Small intestine (tissue), 7 donors: ENCODE data around the gene TNFSF12. TPM values are rescaled to one million over a fixed set of nuclear protein-coding genes. Genes with fewer than 3 reads are reported as not detected.

Source experiments
- DNase-seq, 2 donors: peaks; one replicate each; pipeline versions ENCODE4 v3.0.0 to v3.0.0-alpha.2; 2013
- FAIRE-seq: peaks from 2 replicates; lab custom pipeline; 2012; peaks lifted over from hg19 to GRCh38; lab: Jason Lieb, UNC
- H3K27ac ChIP-seq, 3 donors: one replicate each; pipeline ENCODE4 v1.5.1; 2013; ENCODE audit warnings: low read length in 2 of 3, mild to moderate bottlenecking in 2 of 3, control low read depth in 1 of 3, inconsistent platforms in 1 of 3, low read depth in 1 of 3, moderate library complexity in 1 of 3
- H3K27me3 ChIP-seq, 3 donors: one replicate each; pipeline ENCODE4 v1.6.1; 2013; ENCODE audit warnings: low read length in 3 of 3, inconsistent platforms in 1 of 3; ENCODE audit not compliant: control insufficient read depth in 3 of 3, insufficient read depth in 3 of 3
- H3K36me3 ChIP-seq, 3 donors: one replicate each; pipeline ENCODE4 v1.6.1; 2013; ENCODE audit warnings: low read length in 3 of 3, inconsistent platforms in 1 of 3, low read depth in 1 of 3, mild to moderate bottlenecking in 1 of 3, moderate library complexity in 1 of 3; ENCODE audit not compliant: control insufficient read depth in 3 of 3, insufficient read depth in 2 of 3
- H3K4me1 ChIP-seq, 3 donors: one replicate each; pipeline ENCODE4 v1.6.1; 2013; ENCODE audit warnings: low read length in 2 of 3, inconsistent platforms in 1 of 3, low read depth in 1 of 3, mild to moderate bottlenecking in 1 of 3, moderate library complexity in 1 of 3; ENCODE audit not compliant: control insufficient read depth in 3 of 3, insufficient read depth in 2 of 3
- H3K4me3 ChIP-seq, 3 donors: one replicate each; pipeline ENCODE4 v1.5.1; 2013; ENCODE audit warnings: low read length in 3 of 3, control low read depth in 1 of 3, inconsistent platforms in 1 of 3, low read depth in 1 of 3, mild to moderate bottlenecking in 1 of 3, moderate library complexity in 1 of 3
- H3K9me3 ChIP-seq, 2 donors: one replicate each; pipeline ENCODE4 v1.6.1; 2013; ENCODE audit warnings: low read depth in 1 of 2, low read length in 1 of 2; ENCODE audit not compliant: control insufficient read depth in 2 of 2, insufficient read depth in 1 of 2
- WGBS, 3 donors: extraction: QIAGEN DNeasy Blood & Tissue Kit; methylation state at CpG; one replicate each; pipeline ENCODE4 v1.1.7; 2013; 5-methylcytosine and 5-hydroxymethylcytosine counted together
- polyA plus RNA-seq, 4 donors: library from polyadenylated mRNA; stranded (reverse) in 3 of 4; unstranded in 1 of 4; fragments of 200-250 nt in 3 of 4; fragments of 120-200 nt in 1 of 4; gene quantifications; one replicate each; pipeline versions ENCODE4 v1.2.1 to v1.2.3, GENCODE V29; 2013
- donor health status: healthy with polysubstance abuse.
- donor health status: control.
- donor health status: control.
- donor health status: Bipolar disorder and iron deficiency.
- donor health status: healthy.

TNFSF12 gene
- polyA plus RNA-seq, 4 donors = 8.1 to 31.1 (median 22.1) TPM

DNA sequence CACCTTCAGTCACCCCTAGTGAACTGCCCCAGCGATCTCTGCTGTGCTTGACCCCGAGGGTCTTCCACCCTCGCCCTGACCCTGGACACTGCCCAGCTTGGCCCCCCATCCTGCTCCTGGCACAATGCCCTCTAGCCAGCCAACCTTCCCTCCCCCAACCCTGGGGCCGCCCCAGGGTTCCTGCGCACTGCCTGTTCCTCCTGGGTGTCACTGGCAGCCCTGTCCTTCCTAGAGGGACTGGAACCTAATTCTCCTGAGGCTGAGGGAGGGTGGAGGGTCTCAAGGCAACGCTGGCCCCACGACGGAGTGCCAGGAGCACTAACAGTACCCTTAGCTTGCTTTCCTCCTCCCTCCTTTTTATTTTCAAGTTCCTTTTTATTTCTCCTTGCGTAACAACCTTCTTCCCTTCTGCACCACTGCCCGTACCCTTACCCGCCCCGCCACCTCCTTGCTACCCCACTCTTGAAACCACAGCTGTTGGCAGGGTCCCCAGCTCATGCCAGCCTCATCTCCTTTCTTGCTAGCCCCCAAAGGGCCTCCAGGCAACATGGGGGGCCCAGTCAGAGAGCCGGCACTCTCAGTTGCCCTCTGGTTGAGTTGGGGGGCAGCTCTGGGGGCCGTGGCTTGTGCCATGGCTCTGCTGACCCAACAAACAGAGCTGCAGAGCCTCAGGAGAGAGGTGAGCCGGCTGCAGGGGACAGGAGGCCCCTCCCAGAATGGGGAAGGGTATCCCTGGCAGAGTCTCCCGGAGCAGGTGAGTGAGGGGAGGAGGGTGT is 9.9 kb downstream of the TNFSF12 start, which contains the start of gene TNFSF13:
TNFSF13 (plus strand) TSS at position 207 of the 776 bp plus-strand sequence; CDS start at position 497, 290 bp downstream.
- DNase-seq (peak; percentile 51 to 76), FAIRE-seq (no peak)
- peaks cover 0 to 38% (median 4%) of the 10 kb centered on the region in 3 donors for H3K36me3 ChIP-seq
- no peaks in the 10 kb centered on the region for H3K9me3 ChIP-seq
- H3K4me1 ChIP-seq = peaks cover 5 to 58% (median 5%) of the 10 kb centered on the region in 3 donors
- peak within 1 kb of the TSS; percentile 79 to 97 (median 95) for H3K27ac ChIP-seq
- peak within 1 kb of the TSS; percentile 16 to 66 (median 32) for H3K4me3 ChIP-seq
- no peaks in the 10 kb centered on the region for H3K27me3 ChIP-seq
- WGBS, 3 donors = 6 to 29% (median 19%) methylated on average over 16 of the region's 16 CpGs

- Histone ChIP-seq H3K27ac (peak overlapping the region; percentile 79 to 97 (median 95)), H3K27me3 (no peaks in the 10 kb centered on the region), H3K4me1 (peaks cover 5 to 62% (median 5%) of the 10 kb centered on the region in 3 donors), H3K4me3 (peak overlapping the region; percentile 16 to 66 (median 32)), H3K9me3 (no peaks in the 10 kb centered on the region), H3K36me3 (peaks cover 0 to 40% (median 7%) of the 10 kb centered on the region in 3 donors)
- no peak for FAIRE-seq
- DNase-seq = peak; percentile 39 to 75
- WGBS, 3 donors = 15 to 58% (median 31%) methylated on average over 18 of the region's 18 CpGs
These were observed 10.7 kb downstream of the TNFSF12 start for GRCh38 chr17:7559320-7560171.

DNA sequence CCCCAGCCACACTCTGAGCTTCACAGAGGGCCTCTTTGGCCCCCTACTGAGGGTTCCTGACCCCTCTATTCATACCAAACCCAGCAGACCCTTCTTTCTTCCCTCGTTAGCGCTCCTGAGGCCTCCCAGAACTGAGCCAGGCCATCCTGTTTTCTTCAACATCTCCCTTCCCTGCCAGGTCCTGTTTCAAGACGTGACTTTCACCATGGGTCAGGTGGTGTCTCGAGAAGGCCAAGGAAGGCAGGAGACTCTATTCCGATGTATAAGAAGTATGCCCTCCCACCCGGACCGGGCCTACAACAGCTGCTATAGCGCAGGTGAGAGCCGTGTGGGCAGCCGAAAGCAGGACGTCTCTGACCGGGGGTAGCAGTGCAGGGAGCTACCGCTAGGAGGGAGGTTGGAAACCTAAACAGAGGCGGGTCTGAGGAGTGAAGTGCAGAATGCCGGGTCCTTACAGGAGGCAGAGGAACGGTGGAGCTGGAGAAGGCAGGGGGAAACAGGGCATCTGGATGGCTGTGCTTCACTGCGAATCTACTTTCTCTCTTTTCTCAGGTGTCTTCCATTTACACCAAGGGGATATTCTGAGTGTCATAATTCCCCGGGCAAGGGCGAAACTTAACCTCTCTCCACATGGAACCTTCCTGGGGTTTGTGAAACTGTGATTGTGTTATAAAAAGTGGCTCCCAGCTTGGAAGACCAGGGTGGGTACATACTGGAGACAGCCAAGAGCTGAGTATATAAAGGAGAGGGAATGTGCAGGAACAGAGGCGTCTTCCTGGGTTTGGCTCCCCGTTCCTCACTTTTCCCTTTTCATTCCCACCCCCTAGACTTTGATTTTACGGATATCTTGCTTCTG is 11.5 kb downstream of the TNFSF12 start:
- 13 to 27% (median 23%) methylated on average over 22 of the region's 22 CpGs for whole genome bisulfite sequencing, 3 donors
- peak; percentile 80 to 87 for DNase-seq
- peaks cover 5 to 62% (median 5%) of the 10 kb centered on the region in 3 donors for H3K4me1 ChIP-seq
- no peaks in the 10 kb centered on the region for H3K27me3 ChIP-seq
- H3K4me3 ChIP-seq = peak overlapping the region in 1 of 3 donors; percentile 2
- no peak for FAIRE-seq
- H3K9me3 ChIP-seq = no peaks in the 10 kb centered on the region
- peaks cover 4 to 44% (median 14%) of the 10 kb centered on the region in 3 donors for H3K36me3 ChIP-seq
- H3K27ac ChIP-seq = peak overlapping the region; percentile 79 to 97 (median 95)

GRCh38 chr17:7561028-7561575 is 12.2 kb downstream of the TNFSF12 start:
- 0% methylated on average over 32 of the region's 32 CpGs for WGBS, 3 donors

DNA sequence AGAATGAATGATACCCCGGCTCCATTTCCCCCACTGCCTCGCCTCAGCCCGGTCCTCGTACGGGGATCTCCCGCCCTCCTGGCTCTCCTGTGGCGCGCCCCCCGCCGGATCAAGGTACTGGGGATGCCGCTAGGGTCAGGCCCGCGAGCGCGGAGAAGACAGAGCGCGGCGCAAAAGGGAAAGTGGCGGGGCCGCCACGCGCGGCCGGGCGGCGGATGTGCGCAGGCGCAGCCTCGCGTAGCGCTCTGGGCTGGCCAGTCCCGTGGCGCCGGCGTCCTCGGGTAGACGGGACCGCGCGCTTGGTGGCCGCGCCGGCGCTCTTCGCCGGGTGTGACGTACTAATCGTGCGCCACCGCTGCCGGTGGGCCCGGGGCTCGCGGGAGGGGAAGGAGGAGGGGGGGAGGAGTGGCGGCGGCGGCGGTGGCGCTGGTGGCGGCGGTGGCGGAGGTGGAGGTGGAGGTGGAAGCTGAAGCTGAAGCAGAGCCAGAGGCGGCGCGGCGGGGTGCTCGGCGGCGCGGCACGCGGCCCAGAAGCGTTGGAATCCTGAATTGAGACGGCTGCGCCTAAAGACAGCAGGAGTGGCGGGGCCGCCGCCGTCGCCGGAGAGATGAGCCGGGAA is 12.8 kb downstream of the TNFSF12 start, which contains the start of gene SENP3:
SENP3 (plus strand) TSS at position 331 of the 619 bp plus-strand sequence. CDS start 1,158 bp downstream, outside the sequence.
- peaks cover 4 to 55% (median 16%) of the 10 kb centered on the region in 3 donors for H3K36me3 ChIP-seq
- peak within 1 kb of the TSS; percentile 74 to 89 (median 85) for H3K4me3 ChIP-seq
- no peaks in the 10 kb centered on the region for H3K27me3 ChIP-seq
- peak; percentile 87 to 97 for DNase-seq
- peaks cover 5 to 55% (median 5%) of the 10 kb centered on the region in 3 donors for H3K4me1 ChIP-seq
- no peak for FAIRE-seq
- no peaks in the 10 kb centered on the region for H3K9me3 ChIP-seq
- H3K27ac ChIP-seq = peak within 1 kb of the TSS; percentile 79 to 97 (median 95)
- WGBS, 3 donors = 0 to 1% (median 0%) methylated on average over 35 to 82 of the region's 82 CpGs

More at GRCh38 chr17:7561028-7561575, 12.2 kb downstream of the TNFSF12 start:
- H3K36me3 ChIP-seq = peaks cover 4 to 50% (median 16%) of the 10 kb centered on the region in 3 donors
- H3K27me3 ChIP-seq = no peaks in the 10 kb centered on the region
- no peaks in the 10 kb centered on the region for H3K9me3 ChIP-seq
- DNase-seq = peak; percentile 93 to 95
- H3K27ac ChIP-seq = peak overlapping the region; percentile 79 to 97 (median 95)
- no peak for FAIRE-seq
- H3K4me3 ChIP-seq = peak overlapping the region; percentile 74 to 89 (median 85)
- peaks cover 5 to 59% (median 5%) of the 10 kb centered on the region in 3 donors for H3K4me1 ChIP-seq

DNA sequence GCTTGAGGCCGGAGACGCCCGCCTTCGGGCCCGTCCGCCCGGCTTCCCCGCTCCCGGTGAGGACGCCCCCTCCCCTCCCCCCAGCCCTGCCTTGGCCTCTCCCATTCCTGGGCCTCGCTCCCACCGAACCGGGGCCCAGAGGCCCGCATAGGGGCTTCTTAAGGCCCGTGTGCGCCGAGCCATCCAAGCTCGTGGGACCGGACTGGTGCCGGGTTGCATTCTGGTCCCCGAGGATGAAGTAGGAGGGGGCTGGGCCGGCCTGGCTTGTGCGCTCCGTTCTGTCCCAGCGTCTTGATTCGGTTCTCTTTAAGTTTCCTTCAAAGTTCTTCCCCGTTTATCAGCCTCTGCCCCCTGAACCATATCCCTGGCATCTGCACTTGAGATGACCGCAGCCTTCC is 13.3 kb downstream of the TNFSF12 start:
- no peak for FAIRE-seq
- peaks cover 4 to 53% (median 16%) of the 10 kb centered on the region in 3 donors for H3K36me3 ChIP-seq
- no peaks in the 10 kb centered on the region for H3K9me3 ChIP-seq
- peaks cover 5 to 55% (median 5%) of the 10 kb centered on the region in 3 donors for H3K4me1 ChIP-seq
- peak overlapping the region; percentile 74 to 89 (median 85) for H3K4me3 ChIP-seq
- H3K27ac ChIP-seq = peak overlapping the region; percentile 52 to 95 (median 82)
- no peak for DNase-seq
- 0 to 1% (median 0%) methylated on average over 21 to 28 of the region's 28 CpGs for WGBS, 3 donors
- H3K27me3 ChIP-seq = no peaks in the 10 kb centered on the region
